ENCODE results near the gene LCE2B.
"Not testable (repeated sequence)": the region's sequence is repeated elsewhere in the genome, so short reads cannot be mapped to it uniquely, and the experiment has no call there.

Gene LCE2B

GRCh38 chr1:152685823-152686222 is at the start of gene LCE2B:
Gene LCE2B, plus strand, starts transcription at chr1:152686123. Its CDS starts 721 bp downstream, at chr1:152686844.
- not testable (repeated sequence) for H3K4me3 ChIP-seq (replicated peaks in 1 of 2; ENCODE audit: low read depth in 2 of 2, low read length in 2 of 2); DNase-seq (ENCODE audit: low read depth in 2 of 2)

GRCh38 chr1:152640351-152640750 is 45.6 kb upstream of the LCE2B start:
- DNase-seq (ENCODE audit: low read depth in 2 of 2), result no peak
- H3K4me3 ChIP-seq (replicated peaks in 1 of 2; ENCODE audit: low read depth in 2 of 2, low read length in 2 of 2), result no peak overlapping the region
- TF ChIP-seq CTCF (IDR thresholded peaks at IDR 0.05; ENCODE audit: low read depth, low read length), result no peak

GRCh38 chr1:152643945-152644344 is 42.0 kb upstream of the LCE2B start:
- TF ChIP-seq CTCF (IDR thresholded peaks at IDR 0.05; ENCODE audit: low read depth, low read length), result no peak
- H3K4me3 ChIP-seq (replicated peaks in 1 of 2; ENCODE audit: low read depth in 2 of 2, low read length in 2 of 2), result no peak overlapping the region
- no peak for DNase-seq (ENCODE audit: low read depth in 2 of 2)

- DNase-seq (ENCODE audit: low read depth in 2 of 2), result no peak
- H3K4me3 ChIP-seq (replicated peaks in 1 of 2; ENCODE audit: low read depth in 2 of 2, low read length in 2 of 2), result no peak overlapping the region
- TF ChIP-seq CTCF (IDR thresholded peaks at IDR 0.05; ENCODE audit: low read depth, low read length), result no peak
These were observed 40.8 kb upstream of the LCE2B start for GRCh38 chr1:152645146-152645545.

- no peak for DNase-seq (ENCODE audit: low read depth in 2 of 2)
- no peak for TF ChIP-seq CTCF (IDR thresholded peaks at IDR 0.05; ENCODE audit: low read depth, low read length)
- H3K4me3 ChIP-seq (replicated peaks in 1 of 2; ENCODE audit: low read depth in 2 of 2, low read length in 2 of 2), result no peak overlapping the region
These were observed 39.3 kb upstream of the LCE2B start for GRCh38 chr1:152646656-152647055.

GRCh38 chr1:152654110-152654509 is 31.8 kb upstream of the LCE2B start:
- DNase-seq (ENCODE audit: low read depth in 2 of 2), result peak; percentile 58 to 61
- H3K4me3 ChIP-seq (replicated peaks in 1 of 2; ENCODE audit: low read depth in 2 of 2, low read length in 2 of 2), result no peak overlapping the region
- peak; percentile 75 for TF ChIP-seq CTCF (IDR thresholded peaks at IDR 0.05; ENCODE audit: low read depth, low read length)

- no peak overlapping the region for H3K4me3 ChIP-seq (replicated peaks in 1 of 2; ENCODE audit: low read depth in 2 of 2, low read length in 2 of 2)
- no peak for DNase-seq (ENCODE audit: low read depth in 2 of 2)
- TF ChIP-seq CTCF (IDR thresholded peaks at IDR 0.05; ENCODE audit: low read depth, low read length), result no peak
These were observed 29.5 kb upstream of the LCE2B start for GRCh38 chr1:152656459-152656858.
